ENCODE measurements around the gene EEIG2. TPM values are rescaled to one million over a fixed set of nuclear protein-coding genes. Genes with fewer than 3 reads are reported as not detected.

The EEIG2 gene
- total RNA-seq, 1 donor from 2014 or later: 18.8 TPM

- no peak for DNase-seq (ENCODE audit: low spot score)
- TF ChIP-seq CTCF (IDR thresholded peaks at IDR 0.05; ENCODE audit: unreplicated experiment): no peak
- no peaks in the 10 kb centered on the region for H3K9me3 Mint-ChIP-seq (ENCODE audit: unreplicated experiment)
- H3K27me3 Mint-ChIP-seq (ENCODE audit: unreplicated experiment): no peaks in the 10 kb centered on the region
- H3K36me3 Mint-ChIP-seq (ENCODE audit: low read depth, unreplicated experiment): peaks cover 4% of the 10 kb centered on the region
- H3K4me1 Mint-ChIP-seq (ENCODE audit: unreplicated experiment): peaks cover 22% of the 10 kb centered on the region
- H3K4me3 Mint-ChIP-seq (ENCODE audit: unreplicated experiment): peak overlapping the region; percentile 2
- peak overlapping the region; percentile 82 for H3K27ac Mint-ChIP-seq (ENCODE audit: unreplicated experiment)
Measured at GRCh38 chr1:108592030-108592759, 32.3 kb downstream of the EEIG2 start.

GRCh38 chr1:108593448-108593847 lies 33.5 kb downstream of the EEIG2 start:
- Mint-ChIP-seq H3K27ac (ENCODE audit: unreplicated experiment) (no peak overlapping the region), H3K4me1 (ENCODE audit: unreplicated experiment) (peaks cover 22% of the 10 kb centered on the region), H3K4me3 (ENCODE audit: unreplicated experiment) (no peak overlapping the region), H3K9me3 (ENCODE audit: unreplicated experiment) (no peaks in the 10 kb centered on the region), H3K36me3 (ENCODE audit: low read depth, unreplicated experiment) (peaks cover 4% of the 10 kb centered on the region), H3K27me3 (ENCODE audit: unreplicated experiment) (no peaks in the 10 kb centered on the region)
- DNase-seq (ENCODE audit: low spot score): no peak
- no peak for TF ChIP-seq CTCF (IDR thresholded peaks at IDR 0.05; ENCODE audit: unreplicated experiment)

- Mint-ChIP-seq H3K4me3 (ENCODE audit: unreplicated experiment) (no peak overlapping the region), H3K9me3 (ENCODE audit: unreplicated experiment) (no peaks in the 10 kb centered on the region), H3K27ac (ENCODE audit: unreplicated experiment) (no peak overlapping the region), H3K4me1 (ENCODE audit: unreplicated experiment) (peaks cover 23% of the 10 kb centered on the region), H3K27me3 (ENCODE audit: unreplicated experiment) (no peaks in the 10 kb centered on the region), H3K36me3 (ENCODE audit: low read depth, unreplicated experiment) (peaks cover 4% of the 10 kb centered on the region)
- no peak for TF ChIP-seq CTCF (IDR thresholded peaks at IDR 0.05; ENCODE audit: unreplicated experiment)
- no peak for DNase-seq (ENCODE audit: low spot score)
Measured at GRCh38 chr1:108595507-108595906, 35.6 kb downstream of the EEIG2 start.

GRCh38 chr1:108597041-108597440 lies 37.1 kb downstream of the EEIG2 start:
- H3K36me3 Mint-ChIP-seq (ENCODE audit: low read depth, unreplicated experiment): peaks cover 1% of the 10 kb centered on the region
- H3K27me3 Mint-ChIP-seq (ENCODE audit: unreplicated experiment): no peaks in the 10 kb centered on the region
- H3K27ac Mint-ChIP-seq (ENCODE audit: unreplicated experiment): no peak overlapping the region
- H3K4me1 Mint-ChIP-seq (ENCODE audit: unreplicated experiment): peaks cover 17% of the 10 kb centered on the region
- DNase-seq (ENCODE audit: low spot score): no peak
- H3K4me3 Mint-ChIP-seq (ENCODE audit: unreplicated experiment): no peak overlapping the region
- no peak for TF ChIP-seq CTCF (IDR thresholded peaks at IDR 0.05; ENCODE audit: unreplicated experiment)
- H3K9me3 Mint-ChIP-seq (ENCODE audit: unreplicated experiment): no peaks in the 10 kb centered on the region

DNA sequence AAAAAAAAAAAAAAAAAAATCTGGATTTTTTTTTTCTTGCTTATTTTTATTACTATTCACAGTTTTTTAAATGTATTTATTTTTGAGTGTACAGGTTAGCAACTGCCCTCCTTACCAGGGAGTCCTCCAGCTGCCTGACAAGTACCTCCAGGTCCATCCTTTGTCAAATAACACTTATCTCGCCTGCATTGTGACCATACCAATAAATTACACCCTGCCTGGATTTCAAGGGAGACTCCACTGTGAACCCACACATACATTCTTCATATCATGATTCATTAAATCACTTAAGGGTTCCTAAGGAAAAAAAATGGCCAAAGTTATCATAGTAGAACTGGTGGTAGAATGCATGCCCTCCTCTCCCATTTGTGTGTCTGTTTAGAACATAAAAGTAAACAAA lies 38.4 kb downstream of the EEIG2 start:
- no peaks in the 10 kb centered on the region for H3K9me3 Mint-ChIP-seq (ENCODE audit: unreplicated experiment)
- DNase-seq (ENCODE audit: low spot score): no peak
- no peak overlapping the region for H3K4me3 Mint-ChIP-seq (ENCODE audit: unreplicated experiment)
- H3K36me3 Mint-ChIP-seq (ENCODE audit: low read depth, unreplicated experiment): no peaks in the 10 kb centered on the region
- H3K27me3 Mint-ChIP-seq (ENCODE audit: unreplicated experiment): no peaks in the 10 kb centered on the region
- peaks cover 12% of the 10 kb centered on the region for H3K4me1 Mint-ChIP-seq (ENCODE audit: unreplicated experiment)
- no peak overlapping the region for H3K27ac Mint-ChIP-seq (ENCODE audit: unreplicated experiment)
- TF ChIP-seq CTCF (IDR thresholded peaks at IDR 0.05; ENCODE audit: unreplicated experiment): no peak
